Esophagus squamous epithelium (tissue), 5 donors: ENCODE measurements around the gene PXK. TPM values are rescaled to one million over a fixed set of nuclear protein-coding genes. Genes with fewer than 3 reads are reported as not detected.

Experiments
- DNase-seq: peaks from one replicate; lab custom pipeline; 2025; lab: John Stamatoyannopoulos, UW
- H3K27ac ChIP-seq, 4 donors: fragments of 200-600 bp; sonication (generic); one replicate each; pipeline ENCODE4 v1.5.1; 2016 to 2019; ENCODE audit warnings: mild to moderate bottlenecking in 1 of 4
- H3K27me3 ChIP-seq, 4 donors: fragments of 200-600 bp; sonication (generic); 1 replicate in 3 of 4; 2 replicates in 1 of 4; pipeline versions ENCODE4 v1.5.1 to v1.6.0; 2017 to 2021; ENCODE audit warnings: antibody characterized with exemption in 1 of 4
- H3K36me3 ChIP-seq, 3 donors: fragments of 200-600 bp; sonication (generic); one replicate each; pipeline ENCODE4 v1.5.1; 2016 to 2019
- H3K4me1 ChIP-seq, 3 donors: fragments of 200-600 bp; sonication (generic); one replicate each; pipeline ENCODE4 v1.5.1; 2017 to 2019
- H3K4me3 ChIP-seq, 4 donors: fragments of 200-600 bp; sonication (generic); 1 replicate in 3 of 4; 2 replicates in 1 of 4; pipeline ENCODE4 v1.5.1; 2016 to 2019; ENCODE audit warnings: mild to moderate bottlenecking in 2 of 4, moderate library complexity in 1 of 4
- H3K9me3 ChIP-seq, 3 donors: fragments of 200-600 bp; sonication (generic); one replicate each; pipeline ENCODE4 v1.5.1; 2016 to 2019
- POLR2A ChIP-seq, 4 donors: fragments of 450-650 bp; IDR thresholded peaks; one replicate each; pipeline ENCODE4 v1.6.1; 2017; ENCODE audit warnings: antibody characterized with exemption in 4 of 4, mild to moderate bottlenecking in 4 of 4, moderate library complexity in 3 of 4
- WGBS, 2 donors: methylation state at CpG; one replicate each; pipeline ENCODE4 v1.1.5; 2018; 5-methylcytosine and 5-hydroxymethylcytosine counted together
- intact Hi-C: fragments of 100-400 bp; cut with DNase I; formaldehyde crosslinking; loops from one replicate; pipeline ENCODE4 v1.15.0; 2022
- total RNA-seq, 4 donors: library from RNA; depleted of rRNA; stranded (reverse); fragments of >200 nt; gene quantifications; one replicate each; pipeline ENCODE4 v1.1.0, GENCODE V29; 2016
- TF ChIP-seq, protein P1 (sequence below), 6 experiments: fragments of 450-650 bp in 4 of 6; fragments of 200-600 bp in 2 of 6; sonication (generic) in 2 of 6; IDR thresholded peaks; one replicate each; pipeline ENCODE4 v1.5.1; 2016 to 2019; ENCODE audit warnings: antibody characterized with exemption in 6 of 6, mild to moderate bottlenecking in 4 of 6, moderate library complexity in 4 of 6
- donor health status: DM: yes; HTN: yes; CAD: no.

Gene PXK
- total RNA-seq, 4 donors from 2014 or later: 6.5 to 25.9 (median 12.2) TPM

DNA sequence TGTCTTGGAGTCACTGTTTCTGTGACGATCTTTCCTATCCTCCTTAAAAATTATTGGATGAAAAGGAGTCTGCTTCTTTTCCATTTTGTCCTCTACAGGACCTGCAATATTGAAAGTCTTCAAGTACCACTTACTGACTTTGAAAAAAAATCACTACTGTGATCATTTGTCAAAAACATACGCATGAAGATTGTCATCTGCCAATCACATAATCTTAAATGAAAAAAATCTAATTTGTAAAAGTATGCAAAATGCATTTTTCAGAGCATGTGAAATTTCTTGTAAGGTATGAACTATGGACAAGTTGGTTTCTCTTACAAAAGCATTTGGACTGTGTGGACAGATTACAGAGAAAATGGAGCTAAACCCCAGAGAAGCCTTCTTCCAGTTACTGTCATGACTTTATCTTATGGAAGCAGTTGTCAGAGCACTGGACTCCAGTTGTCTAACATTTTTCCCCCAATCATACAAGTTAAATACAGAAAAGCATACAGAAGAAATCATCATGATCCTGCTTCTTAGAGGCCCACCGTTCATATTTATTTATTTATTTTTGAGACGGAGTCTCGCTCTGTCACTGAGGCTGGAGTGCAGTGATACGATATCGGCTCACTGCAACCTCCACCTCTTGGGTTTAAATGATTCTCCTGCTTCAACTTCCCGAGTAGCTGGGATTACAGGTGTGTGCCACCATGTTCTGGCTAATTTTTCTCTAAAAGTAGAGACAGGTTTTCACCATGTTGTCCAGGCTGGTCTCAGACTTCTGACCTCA is 3.4 kb upstream of the PXK start:
- no peak for DNase-seq
- H3K4me3 ChIP-seq: no peak overlapping the region
- H3K27me3 ChIP-seq: no peaks in the 10 kb centered on the region
- no peaks in the 10 kb centered on the region for H3K36me3 ChIP-seq
- 81 to 94% methylated on average over 8 of the region's 8 CpGs for WGBS, 2 donors
- TF ChIP-seq, protein P1, sequence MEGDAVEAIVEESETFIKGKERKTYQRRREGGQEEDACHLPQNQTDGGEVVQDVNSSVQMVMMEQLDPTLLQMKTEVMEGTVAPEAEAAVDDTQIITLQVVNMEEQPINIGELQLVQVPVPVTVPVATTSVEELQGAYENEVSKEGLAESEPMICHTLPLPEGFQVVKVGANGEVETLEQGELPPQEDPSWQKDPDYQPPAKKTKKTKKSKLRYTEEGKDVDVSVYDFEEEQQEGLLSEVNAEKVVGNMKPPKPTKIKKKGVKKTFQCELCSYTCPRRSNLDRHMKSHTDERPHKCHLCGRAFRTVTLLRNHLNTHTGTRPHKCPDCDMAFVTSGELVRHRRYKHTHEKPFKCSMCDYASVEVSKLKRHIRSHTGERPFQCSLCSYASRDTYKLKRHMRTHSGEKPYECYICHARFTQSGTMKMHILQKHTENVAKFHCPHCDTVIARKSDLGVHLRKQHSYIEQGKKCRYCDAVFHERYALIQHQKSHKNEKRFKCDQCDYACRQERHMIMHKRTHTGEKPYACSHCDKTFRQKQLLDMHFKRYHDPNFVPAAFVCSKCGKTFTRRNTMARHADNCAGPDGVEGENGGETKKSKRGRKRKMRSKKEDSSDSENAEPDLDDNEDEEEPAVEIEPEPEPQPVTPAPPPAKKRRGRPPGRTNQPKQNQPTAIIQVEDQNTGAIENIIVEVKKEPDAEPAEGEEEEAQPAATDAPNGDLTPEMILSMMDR (IDR thresholded peaks at IDR 0.05): no peak
- no peak for TF ChIP-seq POLR2A (IDR thresholded peaks at IDR 0.05)
- H3K9me3 ChIP-seq: no peaks in the 10 kb centered on the region
- H3K4me1 ChIP-seq: peaks cover 8 to 33% (median 20%) of the 10 kb centered on the region in 3 donors
- no peak overlapping the region for H3K27ac ChIP-seq
- intact Hi-C loops: no loop called here

DNA sequence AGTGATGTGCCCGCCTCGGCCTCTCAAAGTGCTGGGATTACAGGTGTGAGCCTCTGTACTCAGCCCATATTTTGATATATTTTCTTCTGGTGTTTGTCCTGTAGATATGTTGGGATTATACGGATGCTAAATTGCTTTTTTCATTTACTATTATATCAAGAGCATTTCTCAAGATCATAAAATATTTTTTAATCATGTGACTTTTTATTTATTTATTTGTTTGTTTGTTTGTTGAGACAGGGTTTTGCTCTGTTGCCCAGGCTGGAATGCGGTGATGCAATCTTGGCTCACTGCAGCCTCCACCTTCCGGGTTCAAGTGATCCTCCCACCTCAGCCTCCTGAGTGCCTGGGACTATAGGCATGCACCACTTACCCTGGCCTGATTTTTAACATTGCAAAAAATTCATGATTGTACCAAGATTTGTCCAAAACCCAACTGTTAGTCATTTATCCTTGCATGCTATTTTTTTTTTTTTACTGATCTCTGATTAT is 2.7 kb upstream of the PXK start:
- DNase-seq: no peak
- no peak overlapping the region for H3K27ac ChIP-seq
- no peaks in the 10 kb centered on the region for H3K36me3 ChIP-seq
- H3K4me3 ChIP-seq: no peak overlapping the region
- 88 to 91% methylated on average over 5 of the region's 5 CpGs for WGBS, 2 donors
- peaks cover 8 to 37% (median 20%) of the 10 kb centered on the region in 3 donors for H3K4me1 ChIP-seq
- no peaks in the 10 kb centered on the region for H3K27me3 ChIP-seq
- no peaks in the 10 kb centered on the region for H3K9me3 ChIP-seq
- intact Hi-C loops: no loop called here
- no peak for TF ChIP-seq POLR2A (IDR thresholded peaks at IDR 0.05)
- TF ChIP-seq, protein P1 (IDR thresholded peaks at IDR 0.05): no peak

DNA sequence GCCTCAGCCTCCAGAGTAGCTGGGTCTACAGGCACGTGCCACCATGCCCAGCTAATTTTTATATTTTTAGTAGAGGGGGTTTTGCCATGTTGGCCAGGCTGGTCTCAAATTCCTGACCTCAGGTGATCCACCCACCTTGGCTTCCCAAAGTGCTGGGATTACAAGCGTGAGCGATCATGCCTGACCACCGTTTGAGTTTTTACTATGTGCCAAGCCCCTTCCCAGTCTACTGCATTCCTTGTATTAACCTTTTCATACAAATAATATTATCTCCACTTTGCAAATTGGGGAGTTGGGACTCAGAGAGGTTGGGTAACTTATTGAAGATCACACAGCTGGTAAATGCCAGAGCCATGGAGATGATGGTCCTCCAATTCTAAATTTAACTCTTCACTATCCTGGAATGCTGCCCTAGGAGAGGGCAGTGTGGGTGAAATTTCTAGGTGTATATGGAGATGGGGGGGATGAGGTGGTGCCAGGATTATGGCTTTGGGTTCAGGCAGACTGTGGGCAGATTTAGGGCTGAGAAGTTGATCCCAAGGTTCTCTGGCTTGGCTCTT is 1.0 kb upstream of the PXK start:
- no peaks in the 10 kb centered on the region for H3K9me3 ChIP-seq
- intact Hi-C loops: no loop called here
- H3K27me3 ChIP-seq: no peaks in the 10 kb centered on the region
- WGBS, 2 donors: 77 to 81% methylated on average over 4 of the region's 4 CpGs
- H3K27ac ChIP-seq: no peak overlapping the region
- TF ChIP-seq POLR2A (IDR thresholded peaks at IDR 0.05): no peak
- TF ChIP-seq, protein P1 (IDR thresholded peaks at IDR 0.05): no peak
- no peaks in the 10 kb centered on the region for H3K36me3 ChIP-seq
- peaks cover 8 to 42% (median 22%) of the 10 kb centered on the region in 3 donors for H3K4me1 ChIP-seq
- H3K4me3 ChIP-seq: no peak overlapping the region
- DNase-seq: no peak

DNA sequence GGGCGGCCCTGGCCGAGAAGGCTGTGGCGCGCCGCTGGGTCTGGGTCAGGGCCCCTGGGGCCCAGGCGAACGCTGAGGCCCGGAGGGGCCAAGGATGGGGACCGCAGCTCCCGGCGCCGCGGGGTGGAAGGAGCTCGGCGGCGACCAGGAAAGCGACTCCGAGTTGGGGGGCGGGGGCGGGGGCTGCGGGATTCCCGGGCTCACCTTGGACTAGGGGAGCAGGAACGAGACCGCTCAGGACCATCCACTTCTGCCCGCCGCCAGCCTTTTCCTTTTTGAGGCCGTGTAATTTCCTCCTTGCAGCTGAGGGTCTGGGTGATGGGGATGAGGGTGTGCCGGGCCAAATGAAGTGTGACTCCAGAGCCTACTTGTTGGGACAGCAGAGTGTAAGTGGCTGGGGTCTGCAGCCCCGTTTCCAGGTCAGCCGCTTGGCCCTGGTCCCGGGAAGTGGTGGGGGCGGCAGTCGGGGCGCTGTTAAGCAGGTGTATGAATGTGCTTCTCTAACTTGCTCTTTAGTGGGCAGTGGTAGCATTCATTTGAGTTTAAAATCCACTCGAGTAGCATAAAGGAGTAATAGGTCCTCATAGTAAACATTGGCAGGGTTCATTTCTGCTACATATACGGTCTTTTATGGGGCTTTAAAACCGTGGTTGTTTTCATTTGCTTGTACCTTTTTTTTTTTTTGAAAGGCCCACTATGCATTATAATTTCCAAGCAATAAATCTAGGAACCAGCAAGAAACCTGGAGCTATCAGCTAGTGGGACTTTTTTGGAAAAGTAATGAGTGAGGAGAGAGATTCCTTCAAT is 717 bp downstream of the PXK start:
- Histone ChIP-seq H3K4me1 (peaks cover 8 to 47% (median 22%) of the 10 kb centered on the region in 3 donors), H3K36me3 (no peaks in the 10 kb centered on the region), H3K4me3 (peak overlapping the region; percentile 68 to 90 (median 79)), H3K27me3 (no peaks in the 10 kb centered on the region), H3K9me3 (no peaks in the 10 kb centered on the region), H3K27ac (peak overlapping the region; percentile 75 to 83 (median 78))
- intact Hi-C loops: no loop called here
- TF ChIP-seq POLR2A (IDR thresholded peaks at IDR 0.05): no peak
- no peak for DNase-seq
- WGBS, 2 donors: 2% methylated on average over 9 to 10 of the region's 37 CpGs

DNA sequence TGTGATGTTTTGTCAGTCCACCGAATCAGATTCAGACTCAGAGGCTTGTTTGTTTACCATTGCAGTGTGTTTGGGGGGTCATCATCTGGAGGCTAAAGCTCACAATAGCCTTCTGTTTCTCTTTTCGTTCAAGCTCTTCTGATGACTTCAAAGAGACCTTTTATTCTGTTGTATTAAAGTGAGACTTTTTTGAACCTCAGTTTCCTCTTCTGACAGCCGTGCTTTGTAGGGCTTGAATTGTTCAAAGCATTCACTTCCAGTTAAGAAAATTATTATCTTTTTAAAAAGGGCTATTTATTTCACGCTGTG is 1.3 kb downstream of the PXK start:
- Histone ChIP-seq H3K4me1 (peaks cover 8 to 47% (median 22%) of the 10 kb centered on the region in 3 donors), H3K9me3 (no peaks in the 10 kb centered on the region), H3K36me3 (no peaks in the 10 kb centered on the region), H3K4me3 (peak overlapping the region in 3 of 4 donors; percentile 68 to 90 (median 78)), H3K27me3 (no peaks in the 10 kb centered on the region), H3K27ac (peak overlapping the region in 3 of 4 donors; percentile 75 to 83 (median 76))
- no peak for DNase-seq
- 21 to 25% methylated on average over 4 of the region's 4 CpGs for WGBS, 2 donors
- TF ChIP-seq, protein P1 (IDR thresholded peaks at IDR 0.05): no peak
- no peak for TF ChIP-seq POLR2A (IDR thresholded peaks at IDR 0.05)
- intact Hi-C loops: no loop called here
